GM12878 (cell line): ENCODE results near the gene SEC23A. TPM values are rescaled to one million over a fixed set of nuclear protein-coding genes. Genes with fewer than 3 reads are reported as not detected.

ENCODE experiments used
- ATAC-seq: fragments of 200-7000 bp; cut with Tn5 transposase; 3 replicates; pipeline ENCODE4 v1.9.1; 2020; ENCODE audit warnings: mild to moderate bottlenecking, moderate library complexity
- BruUV-seq: library from RNA; stranded (reverse); fragments of 400-500 nt; replicated peaks from 2 replicates; lab custom pipeline; 2021; lab: Mats Ljungman, UMichigan
- CTCF ChIA-PET: fragments of 300-600 bp; sonication (Branson Sonifier 250); formaldehyde crosslinking; extraction: SDS; loops from one replicate; lab custom pipeline; 2021; ENCODE audit warnings: inconsistent platforms; lab: Yijun Ruan, JAX
- POLR2A ChIA-PET: fragments of 350-600 bp; formaldehyde crosslinking; extraction: SDS; loops from one replicate; lab custom pipeline; 2021; ENCODE audit warnings: inconsistent platforms; lab: Charles Lee
- RAD21 ChIA-PET: fragments of 300-600 bp; sonication (Branson Sonifier 250); formaldehyde crosslinking; loops from one replicate; lab custom pipeline; 2023; ENCODE audit warnings: antibody characterized with exemption; ENCODE audit not compliant: unreplicated experiment; lab: Charles Lee
- SMC1A ChIA-PET: fragments of 300-600 bp; sonication (Branson Sonifier 250); formaldehyde crosslinking; loops from one replicate; lab custom pipeline; 2023; ENCODE audit not compliant: unreplicated experiment, uncharacterized antibody; lab: Charles Lee
- DNase-seq: peaks from one replicate; pipeline ENCODE4 v3.0.0-alpha.2; 2011; ENCODE audit warnings: low read depth, low spot score
- FAIRE-seq: peaks from 3 replicates; lab custom pipeline; 2011; peaks lifted over from hg19 to GRCh38; lab: Jason Lieb, UNC
- H2AFZ ChIP-seq: 2 replicates; pipeline ENCODE4 v1.6.0; 2011; ENCODE audit warnings: low read depth, low read length, control low read depth; ENCODE audit not compliant: control insufficient read depth
- H3K27ac ChIP-seq: 2 replicates; pipeline ENCODE4 v1.5.1; 2011; ENCODE audit warnings: control low read depth; ENCODE audit not compliant: control insufficient read depth, insufficient read depth
- H3K27me3 ChIP-seq, 2 experiments: replicated peaks in 1 of 2; 2 replicates each; pipeline versions ENCODE4 v1.6.0 to v1.6.1; 2011; ENCODE audit warnings: low read length in 1 of 2; ENCODE audit not compliant: control insufficient read depth in 2 of 2, insufficient read depth in 2 of 2
- H3K36me3 ChIP-seq, 2 experiments: 2 replicates each; pipeline ENCODE4 v1.5.1; 2011; ENCODE audit warnings: low read length in 1 of 2; ENCODE audit not compliant: control insufficient read depth in 2 of 2, insufficient read depth in 2 of 2
- H3K4me1 ChIP-seq: 2 replicates; pipeline ENCODE4 v1.6.1; 2011; ENCODE audit warnings: mild to moderate bottlenecking, low read length, moderate library complexity, mixed read lengths; ENCODE audit not compliant: control insufficient read depth, insufficient read depth
- H3K4me2 ChIP-seq: 2 replicates; pipeline ENCODE4 v1.6.0; 2011; ENCODE audit warnings: control low read depth; ENCODE audit not compliant: control insufficient read depth, insufficient read depth
- H3K4me3 ChIP-seq: fragments of 200-600 bp; sonication (generic); 2 replicates; pipeline ENCODE4 v1.5.1; 2016
- H3K79me2 ChIP-seq: 2 replicates; pipeline ENCODE4 v1.6.0; 2011; ENCODE audit warnings: low read length; ENCODE audit not compliant: control insufficient read depth, insufficient read depth
- H3K9ac ChIP-seq: 2 replicates; pipeline ENCODE4 v1.8.0; 2011; ENCODE audit warnings: low read length, control low read depth, mixed read lengths; ENCODE audit not compliant: control insufficient read depth, insufficient read depth
- H3K9me3 ChIP-seq: replicated peaks from 3 replicates; pipeline ENCODE4 v1.5.1; 2011; ENCODE audit warnings: mild to moderate bottlenecking, low read length; ENCODE audit not compliant: control insufficient read depth, insufficient read depth
- H4K20me1 ChIP-seq: 2 replicates; pipeline ENCODE4 v1.6.0; 2011; ENCODE audit not compliant: control insufficient read depth, insufficient read depth
- ASH2L ChIP-seq: fragments of 300-600, 200-600 bp; sonication (generic); IDR thresholded peaks from 2 replicates; pipeline ENCODE4 v1.6.1; 2017; ENCODE audit warnings: low read depth, mild to moderate bottlenecking, borderline replicate concordance
- CEBPB ChIP-seq, 2 experiments: fragments of 150-350 bp in 1 of 2; IDR thresholded peaks; 2 replicates each; pipeline ENCODE4 v1.6.1; 2012 to 2014; ENCODE audit warnings: low read depth in 2 of 2, low read length in 2 of 2, borderline replicate concordance in 1 of 2, inconsistent platforms in 1 of 2
- CHD4 ChIP-seq: fragments of 200-600 bp; sonication (generic); IDR thresholded peaks from 2 replicates; pipeline ENCODE4 v1.6.1; 2016; ENCODE audit warnings: mild to moderate bottlenecking
- CREB1 ChIP-seq: IDR thresholded peaks from 2 replicates; pipeline ENCODE4 v1.6.1; 2012; ENCODE audit warnings: low read depth, mild to moderate bottlenecking, inconsistent platforms
- EP300 ChIP-seq, 2 experiments: fragments of 150-350 bp in 1 of 2; IDR thresholded peaks; 2 replicates each; pipeline ENCODE4 v1.6.1; 2011 to 2012; ENCODE audit warnings: low read depth in 2 of 2, low read length in 2 of 2, borderline replicate concordance in 1 of 2, improper control_type of control experiment in 1 of 2, inconsistent platforms in 1 of 2; ENCODE audit not compliant: control insufficient read depth in 1 of 2
- GATAD2B ChIP-seq: fragments of 450-650 bp; conservative IDR thresholded peaks from 2 replicates; pipeline ENCODE4 v1.6.1; 2017; ENCODE audit warnings: low read depth, mild to moderate bottlenecking, moderate library complexity
- MEF2A ChIP-seq: IDR thresholded peaks from 2 replicates; pipeline ENCODE4 v1.6.1; 2011; ENCODE audit warnings: low read depth, mild to moderate bottlenecking, low read length, moderate library complexity; ENCODE audit not compliant: insufficient read depth
- NR2C1 ChIP-seq: fragments of 450-650 bp; IDR thresholded peaks from 2 replicates; pipeline ENCODE4 v1.6.1; 2017; ENCODE audit warnings: antibody characterized with exemption, mild to moderate bottlenecking, moderate library complexity
- RFX5 ChIP-seq: IDR thresholded peaks from 2 replicates; pipeline ENCODE4 v1.6.1; 2011; ENCODE audit warnings: low read depth, low read length, improper control_type of control experiment
- TCF7 ChIP-seq: IDR thresholded peaks from 2 replicates; pipeline ENCODE4 v1.6.1; 2014; ENCODE audit warnings: antibody characterized with exemption, borderline replicate concordance
- WRNIP1 ChIP-seq: IDR thresholded peaks from 2 replicates; pipeline ENCODE4 v1.6.1; 2011; ENCODE audit warnings: low read depth, low read length, improper control_type of control experiment, borderline replicate concordance
- YBX1 ChIP-seq: fragments of 450-650 bp; IDR thresholded peaks from 2 replicates; pipeline ENCODE4 v1.6.1; 2016; ENCODE audit warnings: antibody characterized with exemption
- WGBS: methylation state at CpG from one replicate; pipeline ENCODE4 v1.1.6; 2016; ENCODE audit warnings: low lambda C conversion rate; ENCODE audit not compliant: insufficient replicate concordance, insufficient coverage; ENCODE audit errors: missing lambda C conversion rate; 5-methylcytosine and 5-hydroxymethylcytosine counted together
- in situ Hi-C: fragments of 300-500 bp; cut with MboI; formaldehyde crosslinking; loops from 9 replicates; pipeline ENCODE4 v1.14.3; 2018; ENCODE audit warnings: mixed read lengths
- intact Hi-C: fragments of 100-400 bp; cut with micrococcal nuclease; formaldehyde crosslinking; loops from one replicate; pipeline ENCODE4 v1.14.2; 2022; ENCODE audit not compliant: unreplicated experiment
- polyA plus RNA-seq, 11 experiments: library from polyadenylated mRNA; depleted of rRNA in 4 of 11; unstranded in 6 of 11; stranded (reverse) in 5 of 11; fragments of >200 nt; fragmentation: Nextera tagmentation in 4 of 11; fragmentation: Illumina TruSeq in 1 of 11; extraction: Ambion mirVana in 4 of 11; extraction: Trizol in 1 of 11; gene quantifications; 1 replicate in 1 of 11; 2 replicates in 10 of 11; pipeline versions ENCODE4 v1.2.1 to v1.2.3, GENCODE V29; 2011 to 2016; ENCODE audit warnings: inconsistent platforms in 2 of 11, missing spikeins in 2 of 11, low read depth in 1 of 11
- total RNA-seq, 4 experiments: library from RNA; depleted of rRNA in 3 of 4; stranded (reverse); fragments of >200 nt in 3 of 4; fragmentation: Illumina TruSeq in 1 of 4; extraction: Trizol in 1 of 4; gene quantifications; 2 replicates each; pipeline versions ENCODE4 v1.2.1 to v1.2.3, GENCODE V29; 2013 to 2021
- TF ChIP-seq, protein P1 (sequence below): fragments of 450-650 bp; IDR thresholded peaks from 2 replicates; pipeline ENCODE4 v1.6.1; 2016; ENCODE audit warnings: mild to moderate bottlenecking
- TF ChIP-seq, protein P2 (sequence below): fragments of 450-650 bp; IDR thresholded peaks from 2 replicates; pipeline ENCODE4 v1.6.1; 2017; ENCODE audit warnings: low read depth, mild to moderate bottlenecking, moderate library complexity
- TF ChIP-seq, protein P3 (sequence below): fragments of 450-650 bp; IDR thresholded peaks from 2 replicates; pipeline ENCODE4 v1.6.1; 2017; ENCODE audit warnings: mild to moderate bottlenecking, moderate library complexity
- TF ChIP-seq, protein P4 (sequence below), 3 experiments: IDR thresholded peaks in 2 of 3; conservative IDR thresholded peaks in 1 of 3; 2 replicates each; pipeline ENCODE4 v1.5.1; 2011; ENCODE audit warnings: low read depth in 3 of 3, low read length in 3 of 3, mild to moderate bottlenecking in 3 of 3, control low read depth in 2 of 3, moderate library complexity in 2 of 3, inconsistent platforms in 1 of 3, mixed read lengths in 1 of 3; ENCODE audit not compliant: control insufficient read depth in 2 of 3, insufficient read depth in 1 of 3; ENCODE audit errors: extremely low read depth in 1 of 3

SEC23A gene
- total and polyA plus RNA-seq, 10 of the 15 experiments (the other 5 are each of a cell fraction or from before 2014, with no cell fraction given) = 13.6 to 63.8 (median 37.3) TPM

DNA sequence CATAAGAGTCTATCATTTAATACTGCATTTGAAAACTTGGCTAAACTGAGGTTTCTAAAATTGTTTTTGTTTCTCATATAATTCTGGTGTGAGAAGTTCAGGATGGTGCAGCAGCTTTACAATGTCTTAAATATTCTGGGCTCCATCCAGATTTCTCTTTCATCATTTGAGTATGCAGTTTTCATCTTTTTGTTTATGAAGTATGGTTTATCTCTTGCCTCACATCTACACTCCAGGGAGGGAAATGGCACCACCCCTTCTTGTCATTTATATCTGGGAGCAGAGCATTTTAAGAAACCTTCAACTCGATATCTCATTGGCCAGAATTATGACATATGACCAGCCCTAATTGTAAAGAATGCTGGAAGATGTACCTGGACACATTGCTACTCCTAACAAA is 35.4 kb upstream of the SEC23A start:
- ChIA-PET CTCF (interaction anchor here (1.0 kb wide), 1 partner anchor 11 kb away, joined by 3 read pairs; no protein-coding TSS in a partner anchor), SMC1A (no interaction called here), POLR2A (no interaction called here), RAD21 (no interaction called here)
- in situ Hi-C loops (no loop called here), intact Hi-C loops (no loop called here)
- H3K27me3 ChIP-seq = no peaks in the 10 kb centered on the region
- WGBS = 93% methylated on average over 1 of the region's 1 CpG
- no peak overlapping the region for H3K27ac ChIP-seq
- H4K20me1 ChIP-seq = no peaks in the 10 kb centered on the region
- DNase-seq = no peak
- H3K9ac ChIP-seq = no peak overlapping the region
- H2AFZ ChIP-seq = no peak overlapping the region
- FAIRE-seq = no peak
- BruUV-seq = no TSS peak
- no peaks in the 10 kb centered on the region for H3K79me2 ChIP-seq
- peaks cover 3% of the 10 kb centered on the region; the same call in 2 of the 3 replicates for H3K9me3 ChIP-seq
- no peak for ATAC-seq
- no peak overlapping the region for H3K4me3 ChIP-seq
- no peak overlapping the region for H3K4me2 ChIP-seq
- no peaks in the 10 kb centered on the region for H3K4me1 ChIP-seq
- peaks cover 0 to 23% of the 10 kb centered on the region in 2 experiments; a peak in 3 of 4 replicates for H3K36me3 ChIP-seq
- TF ChIP-seq MEF2A (no peak), ASH2L (no peak), YBX1 (no peak), CEBPB (IDR thresholded peaks at IDR 0.05; ENCODE audit: borderline replicate concordance in 1 of 2, low read depth in 2 of 2, low read length in 2 of 2) (no peak), EP300 (IDR thresholded peaks at IDR 0.05; ENCODE audit: borderline replicate concordance in 1 of 2, control insufficient read depth in 1 of 2, low read depth in 2 of 2, low read length in 2 of 2) (no peak), TCF7 (no peak), GATAD2B (no peak), CREB1 (no peak), NR2C1 (no peak), RFX5 (no peak), CHD4 (no peak), WRNIP1 (no peak)
- TF ChIP-seq, protein P1, sequence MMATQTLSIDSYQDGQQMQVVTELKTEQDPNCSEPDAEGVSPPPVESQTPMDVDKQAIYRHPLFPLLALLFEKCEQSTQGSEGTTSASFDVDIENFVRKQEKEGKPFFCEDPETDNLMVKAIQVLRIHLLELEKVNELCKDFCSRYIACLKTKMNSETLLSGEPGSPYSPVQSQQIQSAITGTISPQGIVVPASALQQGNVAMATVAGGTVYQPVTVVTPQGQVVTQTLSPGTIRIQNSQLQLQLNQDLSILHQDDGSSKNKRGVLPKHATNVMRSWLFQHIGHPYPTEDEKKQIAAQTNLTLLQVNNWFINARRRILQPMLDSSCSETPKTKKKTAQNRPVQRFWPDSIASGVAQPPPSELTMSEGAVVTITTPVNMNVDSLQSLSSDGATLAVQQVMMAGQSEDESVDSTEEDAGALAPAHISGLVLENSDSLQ = no peak
- TF ChIP-seq, protein P2, sequence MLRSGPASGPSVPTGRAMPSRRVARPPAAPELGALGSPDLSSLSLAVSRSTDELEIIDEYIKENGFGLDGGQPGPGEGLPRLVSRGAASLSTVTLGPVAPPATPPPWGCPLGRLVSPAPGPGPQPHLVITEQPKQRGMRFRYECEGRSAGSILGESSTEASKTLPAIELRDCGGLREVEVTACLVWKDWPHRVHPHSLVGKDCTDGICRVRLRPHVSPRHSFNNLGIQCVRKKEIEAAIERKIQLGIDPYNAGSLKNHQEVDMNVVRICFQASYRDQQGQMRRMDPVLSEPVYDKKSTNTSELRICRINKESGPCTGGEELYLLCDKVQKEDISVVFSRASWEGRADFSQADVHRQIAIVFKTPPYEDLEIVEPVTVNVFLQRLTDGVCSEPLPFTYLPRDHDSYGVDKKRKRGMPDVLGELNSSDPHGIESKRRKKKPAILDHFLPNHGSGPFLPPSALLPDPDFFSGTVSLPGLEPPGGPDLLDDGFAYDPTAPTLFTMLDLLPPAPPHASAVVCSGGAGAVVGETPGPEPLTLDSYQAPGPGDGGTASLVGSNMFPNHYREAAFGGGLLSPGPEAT = no peak
- TF ChIP-seq, protein P3, sequence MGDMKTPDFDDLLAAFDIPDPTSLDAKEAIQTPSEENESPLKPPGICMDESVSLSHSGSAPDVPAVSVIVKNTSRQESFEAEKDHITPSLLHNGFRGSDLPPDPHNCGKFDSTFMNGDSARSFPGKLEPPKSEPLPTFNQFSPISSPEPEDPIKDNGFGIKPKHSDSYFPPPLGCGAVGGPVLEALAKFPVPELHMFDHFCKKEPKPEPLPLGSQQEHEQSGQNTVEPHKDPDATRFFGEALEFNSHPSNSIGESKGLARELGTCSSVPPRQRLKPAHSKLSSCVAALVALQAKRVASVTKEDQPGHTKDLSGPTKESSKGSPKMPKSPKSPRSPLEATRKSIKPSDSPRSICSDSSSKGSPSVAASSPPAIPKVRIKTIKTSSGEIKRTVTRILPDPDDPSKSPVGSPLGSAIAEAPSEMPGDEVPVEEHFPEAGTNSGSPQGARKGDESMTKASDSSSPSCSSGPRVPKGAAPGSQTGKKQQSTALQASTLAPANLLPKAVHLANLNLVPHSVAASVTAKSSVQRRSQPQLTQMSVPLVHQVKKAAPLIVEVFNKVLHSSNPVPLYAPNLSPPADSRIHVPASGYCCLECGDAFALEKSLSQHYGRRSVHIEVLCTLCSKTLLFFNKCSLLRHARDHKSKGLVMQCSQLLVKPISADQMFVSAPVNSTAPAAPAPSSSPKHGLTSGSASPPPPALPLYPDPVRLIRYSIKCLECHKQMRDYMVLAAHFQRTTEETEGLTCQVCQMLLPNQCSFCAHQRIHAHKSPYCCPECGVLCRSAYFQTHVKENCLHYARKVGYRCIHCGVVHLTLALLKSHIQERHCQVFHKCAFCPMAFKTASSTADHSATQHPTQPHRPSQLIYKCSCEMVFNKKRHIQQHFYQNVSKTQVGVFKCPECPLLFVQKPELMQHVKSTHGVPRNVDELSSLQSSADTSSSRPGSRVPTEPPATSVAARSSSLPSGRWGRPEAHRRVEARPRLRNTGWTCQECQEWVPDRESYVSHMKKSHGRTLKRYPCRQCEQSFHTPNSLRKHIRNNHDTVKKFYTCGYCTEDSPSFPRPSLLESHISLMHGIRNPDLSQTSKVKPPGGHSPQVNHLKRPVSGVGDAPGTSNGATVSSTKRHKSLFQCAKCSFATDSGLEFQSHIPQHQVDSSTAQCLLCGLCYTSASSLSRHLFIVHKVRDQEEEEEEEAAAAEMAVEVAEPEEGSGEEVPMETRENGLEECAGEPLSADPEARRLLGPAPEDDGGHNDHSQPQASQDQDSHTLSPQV = no peak
- TF ChIP-seq, protein P4, sequence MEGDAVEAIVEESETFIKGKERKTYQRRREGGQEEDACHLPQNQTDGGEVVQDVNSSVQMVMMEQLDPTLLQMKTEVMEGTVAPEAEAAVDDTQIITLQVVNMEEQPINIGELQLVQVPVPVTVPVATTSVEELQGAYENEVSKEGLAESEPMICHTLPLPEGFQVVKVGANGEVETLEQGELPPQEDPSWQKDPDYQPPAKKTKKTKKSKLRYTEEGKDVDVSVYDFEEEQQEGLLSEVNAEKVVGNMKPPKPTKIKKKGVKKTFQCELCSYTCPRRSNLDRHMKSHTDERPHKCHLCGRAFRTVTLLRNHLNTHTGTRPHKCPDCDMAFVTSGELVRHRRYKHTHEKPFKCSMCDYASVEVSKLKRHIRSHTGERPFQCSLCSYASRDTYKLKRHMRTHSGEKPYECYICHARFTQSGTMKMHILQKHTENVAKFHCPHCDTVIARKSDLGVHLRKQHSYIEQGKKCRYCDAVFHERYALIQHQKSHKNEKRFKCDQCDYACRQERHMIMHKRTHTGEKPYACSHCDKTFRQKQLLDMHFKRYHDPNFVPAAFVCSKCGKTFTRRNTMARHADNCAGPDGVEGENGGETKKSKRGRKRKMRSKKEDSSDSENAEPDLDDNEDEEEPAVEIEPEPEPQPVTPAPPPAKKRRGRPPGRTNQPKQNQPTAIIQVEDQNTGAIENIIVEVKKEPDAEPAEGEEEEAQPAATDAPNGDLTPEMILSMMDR (IDR thresholded peaks at IDR 0.05 in 2 of 3, conservative IDR thresholded peaks at IDR 0.05 in 1 of 3; ENCODE audit: control insufficient read depth in 2 of 3, extremely low read depth in 1 of 3, insufficient read depth in 1 of 3, low read depth in 3 of 3, low read length in 3 of 3) = no peak
